ENCODE data around the gene FOXD3. TPM values are rescaled to one million over a fixed set of nuclear protein-coding genes. Genes with fewer than 3 reads are reported as not detected.

The FOXD3 gene
- total RNA-seq, 2 experiments from 2014 or later = not detected

- Mint-ChIP-seq H3K4me3 (no peak overlapping the region), H3K36me3 (ENCODE audit: low read depth) (no peaks in the 10 kb centered on the region), H3K4me1 (ENCODE audit: low read depth) (no peaks in the 10 kb centered on the region), H3K9me3 (no peaks in the 10 kb centered on the region), H3K27ac (no peak overlapping the region), H3K27me3 (peaks cover 11% of the 10 kb centered on the region)
- CTCF ChIA-PET = no interaction called here
- no peak for ATAC-seq
- POLR2A ChIA-PET = no interaction called here
- intact Hi-C loops (cut with micrococcal nuclease) = no loop called here
- no peak for DNase-seq
- no peak for TF ChIP-seq CTCF (IDR thresholded peaks at IDR 0.05)
Measured at GRCh38 chr1:63277195-63278192, 44.9 kb upstream of the FOXD3 start.

- intact Hi-C loops (cut with micrococcal nuclease) = no loop called here
- H3K36me3 Mint-ChIP-seq (ENCODE audit: low read depth) = no peaks in the 10 kb centered on the region
- TF ChIP-seq CTCF (IDR thresholded peaks at IDR 0.05) = no peak
- no peaks in the 10 kb centered on the region for H3K4me1 Mint-ChIP-seq (ENCODE audit: low read depth)
- no peaks in the 10 kb centered on the region for H3K9me3 Mint-ChIP-seq
- POLR2A ChIA-PET = no interaction called here
- no peaks in the 10 kb centered on the region for H3K27me3 Mint-ChIP-seq
- H3K4me3 Mint-ChIP-seq = no peak overlapping the region
- ATAC-seq = no peak
- CTCF ChIA-PET = no interaction called here
- DNase-seq = no peak
- H3K27ac Mint-ChIP-seq = no peak overlapping the region
Measured at GRCh38 chr1:63281753-63282152, 40.6 kb upstream of the FOXD3 start.

- H3K27ac Mint-ChIP-seq = no peak overlapping the region
- ChIA-PET POLR2A (interaction anchor here (0.6 kb wide), 1 partner anchor 52 kb away, joined by 4 read pairs; no protein-coding TSS in a partner anchor), CTCF (no interaction called here)
- no peak for TF ChIP-seq CTCF (IDR thresholded peaks at IDR 0.05)
- no peaks in the 10 kb centered on the region for H3K4me1 Mint-ChIP-seq (ENCODE audit: low read depth)
- no peak for ATAC-seq
- peaks cover 17% of the 10 kb centered on the region for H3K9me3 Mint-ChIP-seq
- H3K4me3 Mint-ChIP-seq = no peak overlapping the region
- intact Hi-C loops (cut with micrococcal nuclease) = no loop called here
- DNase-seq = no peak
- H3K27me3 Mint-ChIP-seq = no peaks in the 10 kb centered on the region
- H3K36me3 Mint-ChIP-seq (ENCODE audit: low read depth) = no peaks in the 10 kb centered on the region
Measured at GRCh38 chr1:63289135-63289534, 33.2 kb upstream of the FOXD3 start.

- peaks cover 7% of the 10 kb centered on the region for H3K27me3 Mint-ChIP-seq
- no peaks in the 10 kb centered on the region for H3K36me3 Mint-ChIP-seq (ENCODE audit: low read depth)
- no peaks in the 10 kb centered on the region for H3K4me1 Mint-ChIP-seq (ENCODE audit: low read depth)
- intact Hi-C loops (cut with micrococcal nuclease) = no loop called here
- no peak overlapping the region for H3K4me3 Mint-ChIP-seq
- no peak for TF ChIP-seq CTCF (IDR thresholded peaks at IDR 0.05)
- POLR2A ChIA-PET = interaction anchor here (0.6 kb wide), 1 partner anchor 70 kb away, joined by 4 read pairs; no protein-coding TSS in a partner anchor
- CTCF ChIA-PET = no interaction called here
- no peak for DNase-seq
- H3K27ac Mint-ChIP-seq = no peak overlapping the region
- ATAC-seq = no peak
- no peaks in the 10 kb centered on the region for H3K9me3 Mint-ChIP-seq
Measured at GRCh38 chr1:63294803-63295594, 27.4 kb upstream of the FOXD3 start.

GRCh38 chr1:63304410-63304809 is 18.0 kb upstream of the FOXD3 start:
- intact Hi-C loops (cut with micrococcal nuclease) = no loop called here
- H3K9me3 Mint-ChIP-seq = no peaks in the 10 kb centered on the region
- H3K27ac Mint-ChIP-seq = no peak overlapping the region
- no peak for TF ChIP-seq CTCF (IDR thresholded peaks at IDR 0.05)
- no peaks in the 10 kb centered on the region for H3K4me1 Mint-ChIP-seq (ENCODE audit: low read depth)
- CTCF ChIA-PET = no interaction called here
- no peaks in the 10 kb centered on the region for H3K36me3 Mint-ChIP-seq (ENCODE audit: low read depth)
- DNase-seq (no peak), ATAC-seq (no peak)
- H3K4me3 Mint-ChIP-seq = no peak overlapping the region
- peaks cover 31% of the 10 kb centered on the region for H3K27me3 Mint-ChIP-seq
- POLR2A ChIA-PET = no interaction called here

Data from activated CD8-positive, alpha-beta T cell treated with anti-CD3 and anti-CD28 coated beads for 36 hours (primary cell).